MV-4-11 (cell line): ENCODE data around the gene IMPDH2.

Source experiments
- DNase-seq: peaks from one replicate; lab custom pipeline; 2025; lab: John Stamatoyannopoulos, UW

The IMPDH2 gene

GRCh38 chr3:48980295-48980694 is 48.9 kb downstream of the IMPDH2 start:
- DNase-seq: no peak

GRCh38 chr3:48979451-48979850 is 49.7 kb downstream of the IMPDH2 start:
- DNase-seq: no peak
